Activated T-cell treated with anti-CD3 and anti-CD28 coated beads, Interleukin-2, amount 50 U/mL, for 72 hours (primary cell): Measurements from ENCODE around the gene MOSMO. TPM values are rescaled to one million over a fixed set of nuclear protein-coding genes. Genes with fewer than 3 reads are reported as not detected.
A peak's percentile ranks its signal among the peaks of the same experiment; 100 is the strongest.

Source experiments
- ATAC-seq, 2 donors: fragments of 150-1000 bp; cut with Tn5 transposase; replicated peaks in 1 of 2; 2 replicates each; pipeline ENCODE4 v1.10.0; 2021; ENCODE audit warnings: moderate library complexity in 2 of 2, mild to moderate bottlenecking in 1 of 2
- DNase-seq, 2 donors: peaks; one replicate each; pipeline ENCODE4 v3.0.0; 2021 to 2022; ENCODE audit warnings: mixed read lengths in 1 of 2
- H3K27ac Mint-ChIP-seq: one replicate; pipeline ENCODE4 v1.8.0; 2022; ENCODE audit warnings: mild to moderate bottlenecking, moderate library complexity, mixed read lengths
- H3K27me3 Mint-ChIP-seq: one replicate; pipeline ENCODE4 v1.8.0; 2022; ENCODE audit warnings: low read depth, mixed read lengths
- H3K36me3 Mint-ChIP-seq, 2 donors: one replicate each; pipeline ENCODE4 v1.8.0; 2022; ENCODE audit warnings: mixed read lengths in 2 of 2, mild to moderate bottlenecking in 1 of 2; ENCODE audit not compliant: insufficient read depth in 2 of 2
- H3K4me1 Mint-ChIP-seq: one replicate; pipeline ENCODE4 v1.8.0; 2022; ENCODE audit warnings: low read depth, mixed read lengths
- H3K4me3 Mint-ChIP-seq, 2 donors: one replicate each; pipeline ENCODE4 v1.8.0; 2022; ENCODE audit warnings: mild to moderate bottlenecking in 2 of 2, mixed read lengths in 2 of 2, moderate library complexity in 2 of 2
- H3K9me3 Mint-ChIP-seq, 2 donors: one replicate each; pipeline ENCODE4 v1.8.0; 2022; ENCODE audit warnings: mixed read lengths in 2 of 2
- total RNA-seq, 2 donors: library from RNA; stranded (reverse); gene quantifications; one replicate each; pipeline ENCODE4 v1.2.3, GENCODE V29; 2022

Gene MOSMO
- total RNA-seq, 2 donors from 2014 or later = 16.3 to 16.4 TPM

- peaks cover 2 to 4% of the 10 kb centered on the region in 2 donors for H3K9me3 Mint-ChIP-seq
- no peak overlapping the region for H3K27ac Mint-ChIP-seq
- no peak for ATAC-seq
- DNase-seq = no peak
- H3K27me3 Mint-ChIP-seq = no peaks in the 10 kb centered on the region
- H3K4me3 Mint-ChIP-seq = no peak overlapping the region
- peaks cover 9 to 12% of the 10 kb centered on the region in 2 donors for H3K36me3 Mint-ChIP-seq
- no peaks in the 10 kb centered on the region for H3K4me1 Mint-ChIP-seq
These were observed 62.7 kb downstream of the MOSMO start for GRCh38 chr16:22070361-22071330.

- peaks cover 2 to 4% of the 10 kb centered on the region in 2 donors for H3K9me3 Mint-ChIP-seq
- no peak overlapping the region for H3K4me3 Mint-ChIP-seq
- ATAC-seq = no peak
- H3K36me3 Mint-ChIP-seq = peaks cover 6 to 8% of the 10 kb centered on the region in 2 donors
- H3K27me3 Mint-ChIP-seq = no peaks in the 10 kb centered on the region
- no peak overlapping the region for H3K27ac Mint-ChIP-seq
- no peak for DNase-seq
- H3K4me1 Mint-ChIP-seq = no peaks in the 10 kb centered on the region
These were observed 63.5 kb downstream of the MOSMO start for GRCh38 chr16:22071331-22071910.

GRCh38 chr16:22073350-22073749, 65.4 kb downstream of the MOSMO start:
- ATAC-seq = no peak
- H3K27me3 Mint-ChIP-seq = no peaks in the 10 kb centered on the region
- H3K36me3 Mint-ChIP-seq = no peaks in the 10 kb centered on the region

GRCh38 chr16:22075043-22075757, 67.3 kb downstream of the MOSMO start:
- Mint-ChIP-seq H3K27me3 (no peaks in the 10 kb centered on the region), H3K9me3 (no peaks in the 10 kb centered on the region), H3K4me3 (no peak overlapping the region), H3K27ac (no peak overlapping the region), H3K36me3 (no peaks in the 10 kb centered on the region), H3K4me1 (peaks cover 6% of the 10 kb centered on the region)
- ATAC-seq (no peak), DNase-seq (no peak)

More at GRCh38 chr16:22073350-22073749, 65.4 kb downstream of the MOSMO start:
- Mint-ChIP-seq H3K4me1 (peaks cover 6% of the 10 kb centered on the region), H3K27ac (no peak overlapping the region), H3K9me3 (no peaks in the 10 kb centered on the region), H3K4me3 (no peak overlapping the region)
- DNase-seq = no peak

GRCh38 chr16:22075776-22076175, 67.9 kb downstream of the MOSMO start:
- H3K4me1 Mint-ChIP-seq = peaks cover 8% of the 10 kb centered on the region
- no peaks in the 10 kb centered on the region for H3K9me3 Mint-ChIP-seq
- no peak overlapping the region for H3K27ac Mint-ChIP-seq
- no peak overlapping the region for H3K4me3 Mint-ChIP-seq
- H3K27me3 Mint-ChIP-seq = no peaks in the 10 kb centered on the region
- H3K36me3 Mint-ChIP-seq = no peaks in the 10 kb centered on the region
- ATAC-seq (no peak), DNase-seq (no peak)

- H3K4me3 Mint-ChIP-seq = no peak overlapping the region
- no peaks in the 10 kb centered on the region for H3K36me3 Mint-ChIP-seq
- no peaks in the 10 kb centered on the region for H3K27me3 Mint-ChIP-seq
- H3K9me3 Mint-ChIP-seq = no peaks in the 10 kb centered on the region
- H3K27ac Mint-ChIP-seq = no peak overlapping the region
- DNase-seq (peak; percentile 69 to 79), ATAC-seq (peak; percentile 62 to 71)
- peaks cover 13% of the 10 kb centered on the region for H3K4me1 Mint-ChIP-seq
These were observed 69.9 kb downstream of the MOSMO start for GRCh38 chr16:22077700-22078313.

GRCh38 chr16:22078656-22079055, 70.7 kb downstream of the MOSMO start:
- Mint-ChIP-seq H3K4me3 (no peak overlapping the region), H3K9me3 (no peaks in the 10 kb centered on the region), H3K36me3 (no peaks in the 10 kb centered on the region), H3K27ac (no peak overlapping the region), H3K4me1 (peaks cover 13% of the 10 kb centered on the region), H3K27me3 (no peaks in the 10 kb centered on the region)
- DNase-seq (no peak), ATAC-seq (no peak)

- Mint-ChIP-seq H3K36me3 (no peaks in the 10 kb centered on the region), H3K27me3 (no peaks in the 10 kb centered on the region), H3K4me3 (no peak overlapping the region), H3K9me3 (no peaks in the 10 kb centered on the region), H3K27ac (no peak overlapping the region), H3K4me1 (peaks cover 13% of the 10 kb centered on the region)
- ATAC-seq (peak in 1 of 2 donors; percentile 56), DNase-seq (no peak)
These were observed 73.1 kb downstream of the MOSMO start for GRCh38 chr16:22081050-22081449.

GRCh38 chr16:22086440-22086839, 78.5 kb downstream of the MOSMO start:
- Mint-ChIP-seq H3K36me3 (no peaks in the 10 kb centered on the region), H3K4me1 (no peaks in the 10 kb centered on the region), H3K27ac (no peak overlapping the region), H3K4me3 (no peak overlapping the region), H3K27me3 (no peaks in the 10 kb centered on the region), H3K9me3 (no peaks in the 10 kb centered on the region)
- ATAC-seq (no peak), DNase-seq (no peak)

- no peak overlapping the region for H3K27ac Mint-ChIP-seq
- H3K27me3 Mint-ChIP-seq = peaks cover 9% of the 10 kb centered on the region
- ATAC-seq = no peak
These were observed 80.7 kb downstream of the MOSMO start for GRCh38 chr16:22088642-22089041.

GRCh38 chr16:22089910-22090309, 82.0 kb downstream of the MOSMO start:
- Mint-ChIP-seq H3K4me3 (no peak overlapping the region), H3K27ac (no peak overlapping the region), H3K4me1 (no peaks in the 10 kb centered on the region), H3K9me3 (no peaks in the 10 kb centered on the region), H3K27me3 (peaks cover 12% of the 10 kb centered on the region), H3K36me3 (no peaks in the 10 kb centered on the region)
- DNase-seq = no peak
- ATAC-seq = no peak

More at GRCh38 chr16:22088642-22089041, 80.7 kb downstream of the MOSMO start:
- H3K9me3 Mint-ChIP-seq = no peaks in the 10 kb centered on the region
- DNase-seq = no peak
- H3K36me3 Mint-ChIP-seq = no peaks in the 10 kb centered on the region
- H3K4me3 Mint-ChIP-seq = no peak overlapping the region
- no peaks in the 10 kb centered on the region for H3K4me1 Mint-ChIP-seq

- no peaks in the 10 kb centered on the region for H3K4me1 Mint-ChIP-seq
- ATAC-seq (no peak), DNase-seq (no peak)
- no peaks in the 10 kb centered on the region for H3K36me3 Mint-ChIP-seq
- no peak overlapping the region for H3K4me3 Mint-ChIP-seq
- no peaks in the 10 kb centered on the region for H3K9me3 Mint-ChIP-seq
- H3K27me3 Mint-ChIP-seq = peaks cover 16% of the 10 kb centered on the region
- no peak overlapping the region for H3K27ac Mint-ChIP-seq
These were observed 83.8 kb downstream of the MOSMO start for GRCh38 chr16:22091721-22092120.
